GM23248 (cell line): ENCODE results near the gene CDH4.

Experiments used
- EZH2 ChIP-seq: fragments of 200-600 bp; sonication (generic); IDR thresholded peaks from 2 replicates; pipeline ENCODE4 v1.6.1; 2018; ENCODE audit warnings: antibody characterized with exemption, mild to moderate bottlenecking; ENCODE audit not compliant: insufficient read depth, poor library complexity, severe bottlenecking
- EZH2phosphoT487 ChIP-seq: fragments of 200-600 bp; sonication (generic); IDR thresholded peaks from 2 replicates; pipeline ENCODE4 v1.6.1; 2018; ENCODE audit warnings: antibody characterized with exemption, moderate library complexity, mild to moderate bottlenecking, low read depth; ENCODE audit not compliant: insufficient read depth

DNA sequence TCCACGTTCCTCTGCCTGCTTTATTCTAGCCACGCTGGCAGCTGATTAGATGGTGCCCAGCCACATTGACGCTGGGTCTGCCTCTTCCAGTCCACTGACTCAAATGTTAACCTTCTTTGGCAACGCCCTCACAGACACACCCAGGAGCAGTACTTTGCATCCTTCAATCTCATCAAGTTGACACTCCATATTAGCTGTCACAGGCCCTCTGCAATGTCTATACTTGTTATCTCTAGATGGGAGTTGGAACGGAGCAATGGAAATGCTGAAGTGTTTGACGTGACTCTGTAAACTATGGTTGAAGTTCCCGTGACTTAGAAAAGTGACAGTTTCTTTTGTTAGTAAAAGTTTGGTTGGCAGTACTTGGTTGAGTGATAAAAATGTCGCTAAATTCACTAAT, 291.0 kb downstream of the CDH4 start:
- TF ChIP-seq EZH2 (no peak), EZH2phosphoT487 (no peak)
